Ishikawa (cell line): ENCODE results near the gene ENOSF1.

Experiments
- EP300 ChIP-seq: IDR thresholded peaks from 2 replicates; pipeline ENCODE4 v1.6.1; 2012; ENCODE audit warnings: borderline replicate concordance
- YY1 ChIP-seq: IDR thresholded peaks from 2 replicates; pipeline ENCODE4 v1.6.1; 2012; ENCODE audit warnings: low read depth
- TF ChIP-seq, protein P1 (sequence below): IDR thresholded peaks from 2 replicates; pipeline ENCODE4 v1.6.1; 2012

DNA sequence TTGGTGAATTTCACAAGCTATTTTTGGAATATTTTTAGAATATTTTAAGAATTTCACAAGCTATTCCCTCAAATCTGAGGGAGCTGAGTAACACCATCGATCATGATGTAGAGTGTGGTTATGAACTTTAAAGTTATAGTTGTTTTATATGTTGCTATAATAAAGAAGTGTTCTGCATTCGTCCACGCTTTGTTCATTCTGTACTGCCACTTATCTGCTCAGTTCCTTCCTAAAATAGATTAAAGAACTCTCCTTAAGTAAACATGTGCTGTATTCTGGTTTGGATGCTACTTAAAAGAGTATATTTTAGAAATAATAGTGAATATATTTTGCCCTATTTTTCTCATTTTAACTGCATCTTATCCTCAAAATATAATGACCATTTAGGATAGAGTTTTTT lies 39.1 kb downstream of the ENOSF1 start:
- TF ChIP-seq, protein P1, sequence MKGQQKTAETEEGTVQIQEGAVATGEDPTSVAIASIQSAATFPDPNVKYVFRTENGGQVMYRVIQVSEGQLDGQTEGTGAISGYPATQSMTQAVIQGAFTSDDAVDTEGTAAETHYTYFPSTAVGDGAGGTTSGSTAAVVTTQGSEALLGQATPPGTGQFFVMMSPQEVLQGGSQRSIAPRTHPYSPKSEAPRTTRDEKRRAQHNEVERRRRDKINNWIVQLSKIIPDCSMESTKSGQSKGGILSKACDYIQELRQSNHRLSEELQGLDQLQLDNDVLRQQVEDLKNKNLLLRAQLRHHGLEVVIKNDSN = no peak
- TF ChIP-seq YY1 (no peak), EP300 (no peak)
